CD8-positive, alpha-beta memory T cell (primary cell): ENCODE results near the gene OSBPL3. TPM values are rescaled to one million over a fixed set of nuclear protein-coding genes. Genes with fewer than 3 reads are reported as not detected.

Experiments
- CTCF ChIA-PET: fragments of 350-600 bp; sonication (Branson Sonifier 250); formaldehyde crosslinking; loops from one replicate; lab custom pipeline; 2021; ENCODE audit warnings: antibody characterized with exemption; lab: Charles Lee
- POLR2A ChIA-PET: fragments of 350-600 bp; sonication (Branson Sonifier 250); formaldehyde crosslinking; loops from one replicate; lab custom pipeline; 2021; ENCODE audit warnings: antibody characterized with exemption; lab: Charles Lee
- DNase-seq, 5 donors: peaks; one replicate each; pipeline versions ENCODE4 v3.0.0 to v3.0.0-alpha.2; 2020 to 2022; ENCODE audit warnings: mixed read lengths in 1 of 5
- H3K27ac ChIP-seq: one replicate; pipeline ENCODE4 v1.7.0; 2013; ENCODE audit warnings: low read depth, mild to moderate bottlenecking, low read length, moderate library complexity
- H3K27me3 ChIP-seq: 2 replicates; pipeline ENCODE4 v1.7.0; 2013; ENCODE audit warnings: low read length, mild to moderate bottlenecking; ENCODE audit not compliant: insufficient read depth, poor library complexity, severe bottlenecking
- H3K36me3 ChIP-seq: 2 replicates; pipeline ENCODE4 v1.7.0; 2013; ENCODE audit warnings: mild to moderate bottlenecking, low read length, moderate library complexity; ENCODE audit not compliant: insufficient read depth
- H3K4me1 ChIP-seq: 2 replicates; pipeline ENCODE4 v1.7.0; 2013; ENCODE audit warnings: mild to moderate bottlenecking, low read length, moderate library complexity; ENCODE audit not compliant: insufficient read depth
- H3K4me3 ChIP-seq: 2 replicates; pipeline ENCODE4 v1.7.0; 2013; ENCODE audit warnings: mild to moderate bottlenecking, low read length
- H3K9me3 ChIP-seq: 2 replicates; pipeline ENCODE4 v1.7.0; 2013; ENCODE audit warnings: mild to moderate bottlenecking, low read length
- H3K27ac Mint-ChIP-seq, 8 donors: one replicate each; pipeline ENCODE4 v1.8.0; 2020 to 2021; ENCODE audit warnings: mixed read lengths in 8 of 8, mild to moderate bottlenecking in 6 of 8, inconsistent platforms in 3 of 8, moderate library complexity in 3 of 8
- H3K27me3 Mint-ChIP-seq, 2 donors: one replicate each; pipeline ENCODE4 v1.8.0; 2020 to 2021; ENCODE audit warnings: mixed read lengths in 2 of 2, mild to moderate bottlenecking in 1 of 2, moderate library complexity in 1 of 2
- H3K36me3 Mint-ChIP-seq, 3 donors: one replicate each; pipeline ENCODE4 v1.8.0; 2020 to 2021; ENCODE audit warnings: mixed read lengths in 3 of 3, inconsistent platforms in 1 of 3, mild to moderate bottlenecking in 1 of 3
- H3K4me1 Mint-ChIP-seq, 3 donors: one replicate each; pipeline ENCODE4 v1.8.0; 2020 to 2021; ENCODE audit warnings: mixed read lengths in 3 of 3, inconsistent platforms in 1 of 3, mild to moderate bottlenecking in 1 of 3
- H3K4me3 Mint-ChIP-seq, 7 donors: one replicate each; pipeline ENCODE4 v1.8.0; 2020 to 2021; ENCODE audit warnings: mixed read lengths in 7 of 7, mild to moderate bottlenecking in 6 of 7, moderate library complexity in 4 of 7, inconsistent platforms in 2 of 7
- H3K9me3 Mint-ChIP-seq, 5 donors: one replicate each; pipeline ENCODE4 v1.8.0; 2020 to 2022; ENCODE audit warnings: mixed read lengths in 5 of 5, mild to moderate bottlenecking in 3 of 5, moderate library complexity in 2 of 5, inconsistent platforms in 1 of 5
- polyA plus RNA-seq: library from polyadenylated mRNA; unstranded; fragments of 300-500 nt; fragmentation: Illumina TruSeq; gene quantifications from one replicate; pipeline ENCODE4 v1.2.3, GENCODE V29; 2021
- total RNA-seq, 2 experiments: library from RNA; stranded (reverse); gene quantifications; one replicate each; pipeline ENCODE4 v1.2.3, GENCODE V29; 2021

Gene OSBPL3
- total and polyA plus RNA-seq, 3 experiments from 2014 or later: 16.4 to 72.5 (median 71.7) TPM

- DNase-seq: no peak
- peak overlapping the region in 2 of 8 donors; percentile 7 to 27 for H3K27ac Mint-ChIP-seq
- POLR2A ChIA-PET: no interaction called here
- Histone ChIP-seq H3K27me3 (no peaks in the 10 kb centered on the region), H3K36me3 (peaks cover 6% of the 10 kb centered on the region), H3K9me3 (no peaks in the 10 kb centered on the region), H3K4me1 (no peaks in the 10 kb centered on the region), H3K27ac (no peak overlapping the region), H3K4me3 (no peak overlapping the region)
- H3K4me1 Mint-ChIP-seq: peaks cover 5 to 17% (median 14%) of the 10 kb centered on the region in 3 donors
- no peak overlapping the region for H3K4me3 Mint-ChIP-seq
- H3K27me3 Mint-ChIP-seq: no peaks in the 10 kb centered on the region
- CTCF ChIA-PET: no interaction called here
- peaks cover 20 to 63% (median 28%) of the 10 kb centered on the region in 3 donors for H3K36me3 Mint-ChIP-seq
- H3K9me3 Mint-ChIP-seq: no peaks in the 10 kb centered on the region
Measured at GRCh38 chr7:24869572-24869971, 110.4 kb downstream of the OSBPL3 start.

- CTCF ChIA-PET: no interaction called here
- H3K4me1 ChIP-seq: no peaks in the 10 kb centered on the region
- POLR2A ChIA-PET: no interaction called here
- no peaks in the 10 kb centered on the region for H3K9me3 Mint-ChIP-seq
- no peak overlapping the region for H3K27ac Mint-ChIP-seq
- H3K9me3 ChIP-seq: no peaks in the 10 kb centered on the region
- no peaks in the 10 kb centered on the region for H3K27me3 Mint-ChIP-seq
- H3K4me3 ChIP-seq: no peak overlapping the region
- H3K4me1 Mint-ChIP-seq: peaks cover 9 to 14% (median 13%) of the 10 kb centered on the region in 3 donors
- peaks cover 13% of the 10 kb centered on the region for H3K36me3 ChIP-seq
- H3K27ac ChIP-seq: no peak overlapping the region
- H3K27me3 ChIP-seq: no peaks in the 10 kb centered on the region
- peaks cover 20 to 71% (median 28%) of the 10 kb centered on the region in 3 donors for H3K36me3 Mint-ChIP-seq
- no peak overlapping the region for H3K4me3 Mint-ChIP-seq
- DNase-seq: no peak
Measured at GRCh38 chr7:24868741-24869140, 111.2 kb downstream of the OSBPL3 start.

GRCh38 chr7:24866004-24866615 is 113.9 kb downstream of the OSBPL3 start:
- H3K4me1 ChIP-seq: no peaks in the 10 kb centered on the region
- Mint-ChIP-seq H3K36me3 (peaks cover 32 to 86% (median 44%) of the 10 kb centered on the region in 3 donors), H3K9me3 (no peaks in the 10 kb centered on the region), H3K4me1 (peaks cover 4 to 9% (median 9%) of the 10 kb centered on the region in 3 donors), H3K4me3 (no peak overlapping the region), H3K27ac (peak overlapping the region in 3 of 8 donors; percentile 16 to 72 (median 46)), H3K27me3 (no peaks in the 10 kb centered on the region)
- no peak overlapping the region for H3K27ac ChIP-seq
- no peaks in the 10 kb centered on the region for H3K9me3 ChIP-seq
- no peaks in the 10 kb centered on the region for H3K27me3 ChIP-seq
- H3K4me3 ChIP-seq: no peak overlapping the region
- POLR2A ChIA-PET: no interaction called here
- peaks cover 29% of the 10 kb centered on the region for H3K36me3 ChIP-seq
- CTCF ChIA-PET: interaction anchor here (2.4 kb wide), 1 partner anchor 45 kb away, joined by 6 read pairs; no protein-coding TSS in a partner anchor
- no peak for DNase-seq

GRCh38 chr7:24864214-24864817 is 115.7 kb downstream of the OSBPL3 start:
- H3K36me3 ChIP-seq: peaks cover 29% of the 10 kb centered on the region
- POLR2A ChIA-PET: no interaction called here
- no peaks in the 10 kb centered on the region for H3K9me3 ChIP-seq
- no peaks in the 10 kb centered on the region for H3K4me1 ChIP-seq
- CTCF ChIA-PET: interaction anchor here (2.4 kb wide), 1 partner anchor 44 kb away, joined by 6 read pairs; no protein-coding TSS in a partner anchor
- H3K4me3 ChIP-seq: no peak overlapping the region
- peak overlapping the region in 2 of 8 donors; percentile 1 to 32 for H3K27ac Mint-ChIP-seq
- H3K4me1 Mint-ChIP-seq: peaks cover 4 to 9% (median 5%) of the 10 kb centered on the region in 3 donors
- peaks cover 27 to 84% (median 40%) of the 10 kb centered on the region in 3 donors for H3K36me3 Mint-ChIP-seq
- no peak for DNase-seq
- no peaks in the 10 kb centered on the region for H3K27me3 Mint-ChIP-seq
- H3K4me3 Mint-ChIP-seq: no peak overlapping the region
- H3K9me3 Mint-ChIP-seq: no peaks in the 10 kb centered on the region
- no peak overlapping the region for H3K27ac ChIP-seq
- H3K27me3 ChIP-seq: no peaks in the 10 kb centered on the region

GRCh38 chr7:24863626-24864025 is 116.4 kb downstream of the OSBPL3 start:
- H3K36me3 ChIP-seq: peaks cover 26% of the 10 kb centered on the region
- DNase-seq: no peak
- H3K4me1 Mint-ChIP-seq: peaks cover 4 to 10% (median 5%) of the 10 kb centered on the region in 3 donors
- H3K27me3 Mint-ChIP-seq: no peaks in the 10 kb centered on the region
- H3K4me3 ChIP-seq: no peak overlapping the region
- H3K4me1 ChIP-seq: no peaks in the 10 kb centered on the region
- H3K27ac ChIP-seq: no peak overlapping the region
- H3K9me3 Mint-ChIP-seq: no peaks in the 10 kb centered on the region
- no peak overlapping the region for H3K4me3 Mint-ChIP-seq
- H3K27ac Mint-ChIP-seq: peak overlapping the region in 1 of 8 donors; percentile 32
- no peaks in the 10 kb centered on the region for H3K9me3 ChIP-seq
- ChIA-PET CTCF (interaction anchor here (1.9 to 2.4 kb wide), 2 partner anchors 43 to 51 kb away, joined by 6 read pairs; no protein-coding TSS in a partner anchor), POLR2A (no interaction called here)
- H3K27me3 ChIP-seq: no peaks in the 10 kb centered on the region
- H3K36me3 Mint-ChIP-seq: peaks cover 27 to 84% (median 37%) of the 10 kb centered on the region in 3 donors

GRCh38 chr7:24862461-24862860 is 117.5 kb downstream of the OSBPL3 start:
- H3K27ac ChIP-seq: no peak overlapping the region
- no peaks in the 10 kb centered on the region for H3K9me3 ChIP-seq
- H3K36me3 ChIP-seq: peaks cover 22% of the 10 kb centered on the region
- POLR2A ChIA-PET: no interaction called here
- no peaks in the 10 kb centered on the region for H3K27me3 Mint-ChIP-seq
- peaks cover 24 to 79% (median 35%) of the 10 kb centered on the region in 3 donors for H3K36me3 Mint-ChIP-seq
- DNase-seq: no peak
- H3K4me1 ChIP-seq: no peaks in the 10 kb centered on the region
- no peak overlapping the region for H3K4me3 ChIP-seq
- CTCF ChIA-PET: interaction anchor here (1.3 to 1.9 kb wide), 3 partner anchors 10 to 232 kb away, joined by 3 to 6 read pairs (median 3); no protein-coding TSS in a partner anchor
- H3K4me1 Mint-ChIP-seq: peaks cover 8 to 15% (median 11%) of the 10 kb centered on the region in 3 donors
- H3K9me3 Mint-ChIP-seq: no peaks in the 10 kb centered on the region
- H3K27me3 ChIP-seq: no peaks in the 10 kb centered on the region
- peak overlapping the region in 1 of 8 donors; percentile 47 for H3K27ac Mint-ChIP-seq
- no peak overlapping the region for H3K4me3 Mint-ChIP-seq

- H3K4me1 Mint-ChIP-seq: peaks cover 11 to 15% (median 13%) of the 10 kb centered on the region in 3 donors
- Histone ChIP-seq H3K27me3 (no peaks in the 10 kb centered on the region), H3K9me3 (no peaks in the 10 kb centered on the region), H3K4me3 (no peak overlapping the region), H3K27ac (no peak overlapping the region), H3K4me1 (no peaks in the 10 kb centered on the region), H3K36me3 (peaks cover 22% of the 10 kb centered on the region)
- no peak overlapping the region for H3K27ac Mint-ChIP-seq
- H3K9me3 Mint-ChIP-seq: no peaks in the 10 kb centered on the region
- peaks cover 21 to 76% (median 37%) of the 10 kb centered on the region in 3 donors for H3K36me3 Mint-ChIP-seq
- no peak overlapping the region for H3K4me3 Mint-ChIP-seq
- POLR2A ChIA-PET: no interaction called here
- CTCF ChIA-PET: interaction anchor here (1.4 kb wide), 1 partner anchor 118 kb away, joined by 3 read pairs; the partner anchor contains the start of gene OSBPL3
- H3K27me3 Mint-ChIP-seq: no peaks in the 10 kb centered on the region
- DNase-seq: no peak
Measured at GRCh38 chr7:24861336-24861735, 118.6 kb downstream of the OSBPL3 start.

- Histone ChIP-seq H3K4me3 (no peak overlapping the region), H3K27ac (no peak overlapping the region), H3K9me3 (no peaks in the 10 kb centered on the region), H3K27me3 (no peaks in the 10 kb centered on the region), H3K4me1 (no peaks in the 10 kb centered on the region), H3K36me3 (peaks cover 22% of the 10 kb centered on the region)
- Mint-ChIP-seq H3K9me3 (no peaks in the 10 kb centered on the region), H3K27me3 (no peaks in the 10 kb centered on the region), H3K27ac (peak overlapping the region in 1 of 8 donors; percentile 46), H3K4me1 (peaks cover 6 to 19% (median 19%) of the 10 kb centered on the region in 3 donors), H3K36me3 (peaks cover 21 to 76% (median 31%) of the 10 kb centered on the region in 3 donors), H3K4me3 (no peak overlapping the region)
- ChIA-PET POLR2A (no interaction called here), CTCF (interaction anchor here (1.4 kb wide), 1 partner anchor 119 kb away, joined by 3 read pairs; the partner anchor contains the start of gene OSBPL3)
- no peak for DNase-seq
Measured at GRCh38 chr7:24860611-24861010, 119.4 kb downstream of the OSBPL3 start.
